HTR-8/SVneo (cell line): ENCODE data around the gene RAB4B.
A peak's percentile ranks its signal among the peaks of the same experiment; 100 is the strongest.
"Not testable (repeated sequence)": the region's sequence is repeated elsewhere in the genome, so short reads cannot be mapped to it uniquely, and the experiment has no call there.

Experiments used
- DNase-seq: peaks from one replicate; pipeline ENCODE4 v3.0.0; 2011; ENCODE audit warnings: low spot score, mixed read lengths; ENCODE audit not compliant: insufficient read length
- FAIRE-seq: peaks from 2 replicates; lab custom pipeline; 2011; peaks lifted over from hg19 to GRCh38; lab: Jason Lieb, UNC

The RAB4B gene

GRCh38 chr19:40777937-40778705, at the start of gene RAB4B:
Gene RAB4B (plus strand): TSS chr19:40778247. CDS start chr19:40778376, 129 bp downstream.
- peak; percentile 85 for FAIRE-seq
- DNase-seq, result peak; percentile 97

GRCh38 chr19:40730065-40730464, 48.0 kb upstream of the RAB4B start:
- FAIRE-seq, result not testable (repeated sequence)

GRCh38 chr19:40732304-40732703, 45.7 kb upstream of the RAB4B start:
- DNase-seq, FAIRE-seq: not testable (repeated sequence)

More at GRCh38 chr19:40730065-40730464, 48.0 kb upstream of the RAB4B start:
- DNase-seq, result not testable (repeated sequence)

GRCh38 chr19:40733149-40733548, 44.9 kb upstream of the RAB4B start:
- FAIRE-seq (no peak), DNase-seq (no peak)

- no peak for DNase-seq
- FAIRE-seq, result no peak
These were observed 42.9 kb upstream of the RAB4B start for GRCh38 chr19:40735013-40735771.

- no peak for FAIRE-seq
- no peak for DNase-seq
These were observed 41.4 kb upstream of the RAB4B start for GRCh38 chr19:40736661-40737060.

- DNase-seq, result no peak
- FAIRE-seq, result no peak
These were observed 40.9 kb upstream of the RAB4B start for GRCh38 chr19:40737102-40737644.

- FAIRE-seq (no peak), DNase-seq (no peak)
These were observed 38.8 kb upstream of the RAB4B start for GRCh38 chr19:40739030-40739839.

- DNase-seq, result no peak
- no peak for FAIRE-seq
These were observed 38.0 kb upstream of the RAB4B start for GRCh38 chr19:40739871-40740703.

- FAIRE-seq (no peak), DNase-seq (no peak)
These were observed 37.3 kb upstream of the RAB4B start for GRCh38 chr19:40740747-40741146.

- no peak for FAIRE-seq
- no peak for DNase-seq
These were observed 36.3 kb upstream of the RAB4B start for GRCh38 chr19:40741527-40742390.

GRCh38 chr19:40742477-40742876, 35.6 kb upstream of the RAB4B start:
- DNase-seq (no peak), FAIRE-seq (no peak)

- DNase-seq (no peak), FAIRE-seq (no peak)
These were observed 35.2 kb upstream of the RAB4B start for GRCh38 chr19:40742886-40743285.

GRCh38 chr19:40743926-40744325, 34.1 kb upstream of the RAB4B start:
- no peak for DNase-seq
- FAIRE-seq, result no peak

- DNase-seq, result no peak
- FAIRE-seq, result no peak
These were observed 33.3 kb upstream of the RAB4B start for GRCh38 chr19:40744554-40745401.

GRCh38 chr19:40745402-40745780, 32.7 kb upstream of the RAB4B start:
- FAIRE-seq (no peak), DNase-seq (no peak)

- no peak for DNase-seq
- no peak for FAIRE-seq
These were observed 30.5 kb upstream of the RAB4B start for GRCh38 chr19:40747536-40747935.
